Measurements from ENCODE around the gene SMIM35.

Gene SMIM35

DNA sequence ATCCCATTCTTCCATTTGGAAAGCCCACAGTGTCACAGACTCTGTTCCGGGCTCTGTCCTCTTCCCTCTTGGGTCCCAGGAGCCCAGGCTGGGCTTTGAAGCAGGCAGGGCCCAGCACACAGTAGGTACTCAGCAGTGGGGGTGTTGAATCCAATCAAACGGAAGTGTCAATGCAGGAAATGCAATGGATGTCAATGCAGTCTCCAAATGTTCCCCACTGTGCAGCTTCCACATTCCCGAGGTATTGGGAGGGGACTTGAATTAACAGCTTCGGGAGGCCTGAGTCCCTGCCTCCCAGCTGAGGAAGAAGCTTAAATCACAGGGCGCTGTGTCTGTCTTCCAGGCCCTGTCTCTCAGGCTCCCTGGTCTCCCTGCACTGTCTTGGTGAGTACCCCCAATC, 21.8 kb upstream of the SMIM35 start:
- DNase-seq: no peak

DNA sequence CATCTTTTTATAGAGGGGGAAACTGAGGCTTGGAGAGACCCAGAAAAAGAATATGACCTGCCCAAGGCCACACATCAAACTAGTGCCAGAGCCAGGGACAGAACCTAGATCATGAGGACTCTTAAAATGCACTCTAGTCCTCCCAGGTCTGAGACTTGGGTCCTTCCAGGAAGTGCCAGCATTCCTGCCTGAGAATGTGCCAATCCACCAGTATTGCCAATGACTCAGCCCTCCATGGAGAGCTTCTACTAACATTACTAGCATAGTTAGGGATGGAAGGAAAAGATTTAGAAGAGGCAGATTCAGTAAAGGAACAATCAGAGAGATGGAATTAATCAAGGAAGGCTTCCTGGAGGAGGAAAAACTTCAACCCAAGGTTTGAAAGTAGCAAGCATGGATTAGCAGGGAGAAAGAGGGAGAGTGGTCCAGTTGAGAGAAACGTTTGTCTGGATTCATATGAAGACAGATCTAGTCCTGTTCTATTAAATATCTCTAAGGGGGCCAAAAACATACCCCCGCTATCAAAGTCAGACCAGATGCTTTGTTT, 20.1 kb upstream of the SMIM35 start:
- DNase-seq: no peak

DNA sequence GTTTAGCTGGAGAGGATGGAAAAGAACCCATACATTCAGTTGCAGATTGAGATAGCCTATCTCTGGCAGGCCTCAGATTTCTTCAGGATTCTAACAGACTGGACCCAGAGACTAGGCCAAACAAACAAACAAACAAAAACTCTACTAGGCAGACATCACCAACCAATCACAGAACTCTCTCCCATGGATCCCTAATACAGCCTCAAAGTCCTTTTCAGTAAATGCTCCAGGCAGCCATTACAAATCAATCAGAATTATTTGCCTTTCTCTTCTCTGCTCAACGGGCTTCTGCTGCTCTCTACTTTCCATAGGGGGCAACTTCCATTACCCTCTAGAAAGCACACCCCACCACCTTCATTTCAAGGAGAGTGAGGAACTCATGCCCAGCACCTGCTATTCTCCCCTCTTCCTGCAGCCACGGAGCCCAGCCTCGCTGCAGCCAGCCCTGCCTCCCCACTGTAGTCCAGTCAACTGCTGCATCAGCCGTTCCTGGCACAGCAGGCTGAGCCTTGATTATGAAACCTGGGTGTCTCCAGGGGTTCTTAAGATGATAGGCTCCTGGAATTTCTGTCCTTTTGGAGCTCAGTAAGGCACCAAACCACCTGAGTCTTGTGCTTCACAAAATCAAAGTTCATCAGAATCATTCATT, 19.0 kb upstream of the SMIM35 start:
- DNase-seq: no peak

DNA sequence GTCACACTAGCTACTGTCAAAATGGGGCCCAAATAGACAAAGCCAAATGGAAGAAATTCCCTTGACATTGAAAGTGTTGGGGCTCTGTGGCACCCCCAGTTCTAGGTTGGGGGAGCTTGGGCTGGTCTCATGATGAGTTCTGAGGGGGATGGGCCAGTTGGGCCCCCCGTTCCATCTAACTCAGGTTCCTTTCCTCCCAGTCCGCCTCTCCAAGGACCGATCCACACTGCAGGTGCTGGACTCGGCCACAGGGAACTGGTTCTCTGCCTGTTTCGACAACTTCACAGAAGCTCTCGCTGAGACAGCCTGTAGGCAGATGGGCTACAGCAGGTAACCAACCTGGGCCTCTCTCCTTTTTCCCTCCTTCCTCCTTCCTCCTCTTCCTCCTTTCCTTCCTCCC, 17.7 kb upstream of the SMIM35 start:
- no peak for DNase-seq

DNA sequence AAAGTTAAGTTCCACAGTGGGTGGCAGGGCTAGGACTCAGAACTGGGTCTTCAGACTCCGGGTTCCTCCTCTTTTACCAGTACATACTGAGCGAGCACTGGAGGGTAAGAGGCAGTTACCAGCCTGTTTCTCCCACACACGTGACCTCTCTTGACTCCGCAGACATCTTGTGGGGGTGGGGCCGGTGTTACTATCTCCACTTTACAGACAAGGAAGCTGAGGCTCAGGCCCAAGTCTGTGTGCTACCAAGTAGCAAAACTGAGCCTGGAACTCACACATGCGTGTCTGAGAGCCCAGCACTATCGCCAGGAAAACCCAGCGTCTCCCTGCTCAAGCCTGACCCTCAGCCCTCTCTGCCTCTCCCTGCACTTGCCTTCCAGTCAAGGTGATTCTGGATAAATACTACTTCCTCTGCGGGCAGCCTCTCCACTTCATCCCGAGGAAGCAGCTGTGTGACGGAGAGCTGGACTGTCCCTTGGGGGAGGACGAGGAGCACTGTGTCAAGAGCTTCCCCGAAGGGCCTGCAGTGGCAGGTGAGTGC, 16.0 kb upstream of the SMIM35 start:
- no peak for DNase-seq

DNA sequence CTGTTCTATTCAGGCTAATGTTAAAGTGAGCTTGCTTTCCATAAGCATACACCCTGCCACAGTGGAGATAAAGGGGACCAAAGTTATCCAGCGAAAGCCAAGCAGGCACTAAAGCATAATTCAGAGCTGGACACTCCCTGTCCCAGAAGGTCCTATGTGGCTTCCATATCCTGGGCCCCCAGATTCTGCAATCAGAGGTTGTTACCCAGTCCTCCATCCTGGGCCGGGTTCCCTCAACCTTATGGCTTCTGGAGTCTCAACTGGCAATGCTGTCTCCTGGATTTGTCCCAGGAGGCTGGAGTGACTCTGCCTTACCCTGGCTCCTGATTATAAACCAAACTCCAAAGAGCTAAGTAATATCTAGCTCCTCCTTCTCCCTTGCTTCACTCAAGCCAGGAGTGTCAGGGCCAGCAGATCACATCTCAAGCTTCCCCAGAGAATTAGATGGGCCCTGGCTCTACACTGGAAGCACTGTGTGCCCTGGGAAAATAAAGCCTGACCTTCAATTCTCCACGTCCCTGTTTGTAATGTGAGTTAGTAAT, 14.0 kb upstream of the SMIM35 start:
- no peak for DNase-seq

DNA sequence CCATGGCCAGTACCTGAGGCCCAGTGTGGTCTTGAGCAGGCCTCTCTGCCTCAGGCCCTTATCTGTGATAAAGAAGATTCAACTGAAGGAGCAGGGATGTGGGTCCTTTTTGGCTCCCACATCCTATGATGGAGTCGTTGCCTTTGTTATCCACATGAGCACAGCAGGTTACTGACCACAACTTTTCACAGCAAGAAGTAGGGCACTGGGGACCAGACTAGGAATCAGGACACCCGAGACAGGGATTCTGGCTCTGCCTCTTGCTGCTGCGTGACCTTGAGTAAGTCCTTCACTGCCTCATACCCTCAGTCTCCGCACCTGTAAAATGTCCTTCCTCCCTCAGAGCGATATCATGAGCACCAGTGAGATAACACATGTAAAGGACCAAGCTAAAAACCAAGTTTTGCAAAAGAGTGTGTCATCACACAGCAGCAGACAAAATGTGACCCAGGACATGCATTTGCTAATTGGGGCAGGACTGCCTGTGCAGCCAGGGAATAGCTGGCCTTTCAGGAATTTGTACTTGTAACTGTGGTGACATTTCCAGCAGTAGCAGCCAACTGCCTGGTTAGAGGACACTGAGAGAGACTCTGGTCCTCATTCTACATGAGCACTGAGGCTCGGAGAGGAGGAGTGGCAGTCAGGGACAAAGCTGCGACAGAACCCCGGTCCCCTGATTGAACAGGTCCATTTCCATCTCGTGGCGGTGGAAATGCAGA, 13.2 kb upstream of the SMIM35 start:
- no peak for DNase-seq

DNA sequence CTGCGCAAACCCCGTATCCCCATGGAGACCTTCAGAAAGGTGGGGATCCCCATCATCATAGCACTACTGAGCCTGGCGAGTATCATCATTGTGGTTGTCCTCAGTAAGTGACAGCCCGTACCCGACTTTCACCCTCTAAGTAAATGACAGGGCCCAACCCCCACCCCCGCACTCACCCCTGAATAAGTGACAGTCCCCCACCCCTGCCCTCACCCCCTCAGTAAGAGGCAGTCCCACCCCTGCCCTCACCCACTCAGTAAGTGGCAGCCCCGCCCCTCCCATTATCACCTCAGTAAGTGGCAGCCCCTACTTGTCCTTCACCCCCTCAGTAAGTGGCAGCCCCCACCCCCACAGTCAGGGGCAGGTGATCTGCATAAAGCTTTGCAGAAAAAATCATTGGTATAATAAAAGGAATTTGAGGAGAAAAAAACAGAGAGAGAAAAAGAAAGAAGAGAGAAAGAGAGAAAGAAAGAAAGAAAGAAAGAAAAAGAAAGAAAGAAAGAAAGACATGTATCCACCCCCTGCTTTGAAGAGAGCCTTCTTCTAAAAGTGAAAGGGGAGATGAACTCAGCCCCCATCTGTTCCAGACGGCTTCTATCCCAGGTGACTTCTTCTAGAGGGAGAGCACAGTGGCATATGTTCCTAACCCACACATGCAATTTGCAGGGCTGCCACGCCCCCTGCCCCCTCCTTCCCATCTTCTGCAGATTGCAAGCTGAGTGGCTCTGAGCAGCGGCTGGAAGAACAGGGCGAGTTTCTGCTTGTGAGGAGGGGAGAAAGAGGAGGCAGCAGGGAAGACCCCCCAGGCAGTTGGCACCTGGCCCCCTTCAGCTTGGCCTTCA, 12.5 kb upstream of the SMIM35 start:
- no peak for DNase-seq

DNA sequence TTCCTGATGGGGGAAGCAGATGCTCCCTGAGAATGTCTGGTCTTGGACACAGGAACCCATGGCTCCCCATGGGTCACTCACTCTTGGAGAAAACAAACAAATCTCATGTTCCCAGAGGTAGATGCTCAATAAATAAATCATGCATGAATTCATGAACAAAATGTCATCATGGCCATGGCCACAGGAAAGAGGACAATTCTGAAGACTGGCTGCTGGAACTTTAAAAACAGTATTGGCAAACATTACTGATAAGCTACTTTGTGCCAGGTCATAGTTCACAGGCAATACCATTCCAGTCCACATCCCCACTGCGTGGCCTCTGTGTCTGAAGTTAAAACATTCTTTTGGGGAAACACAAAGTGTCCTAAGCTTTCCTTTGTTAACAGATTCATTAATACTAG, 9.2 kb upstream of the SMIM35 start:
- no peak for DNase-seq

DNA sequence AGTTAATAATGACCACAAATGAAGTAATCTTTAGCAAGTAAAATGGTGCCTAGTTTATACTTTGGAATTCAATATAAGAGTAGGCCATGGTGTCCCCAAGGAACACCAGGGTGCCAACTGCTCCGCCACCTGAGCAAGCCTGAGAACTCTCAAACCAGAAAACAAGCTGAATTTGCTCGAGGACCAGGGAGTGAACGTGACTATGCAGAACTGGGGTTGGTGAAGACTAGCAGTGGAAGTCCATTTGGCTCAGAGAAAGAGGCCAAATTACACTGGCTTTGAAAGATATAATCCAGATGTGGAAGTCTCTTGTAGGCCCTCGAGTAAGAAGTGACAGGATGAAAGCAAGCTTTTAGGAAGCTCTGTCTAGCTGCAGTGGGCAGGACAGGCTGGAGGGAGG, 8.7 kb upstream of the SMIM35 start:
- DNase-seq: no peak

DNA sequence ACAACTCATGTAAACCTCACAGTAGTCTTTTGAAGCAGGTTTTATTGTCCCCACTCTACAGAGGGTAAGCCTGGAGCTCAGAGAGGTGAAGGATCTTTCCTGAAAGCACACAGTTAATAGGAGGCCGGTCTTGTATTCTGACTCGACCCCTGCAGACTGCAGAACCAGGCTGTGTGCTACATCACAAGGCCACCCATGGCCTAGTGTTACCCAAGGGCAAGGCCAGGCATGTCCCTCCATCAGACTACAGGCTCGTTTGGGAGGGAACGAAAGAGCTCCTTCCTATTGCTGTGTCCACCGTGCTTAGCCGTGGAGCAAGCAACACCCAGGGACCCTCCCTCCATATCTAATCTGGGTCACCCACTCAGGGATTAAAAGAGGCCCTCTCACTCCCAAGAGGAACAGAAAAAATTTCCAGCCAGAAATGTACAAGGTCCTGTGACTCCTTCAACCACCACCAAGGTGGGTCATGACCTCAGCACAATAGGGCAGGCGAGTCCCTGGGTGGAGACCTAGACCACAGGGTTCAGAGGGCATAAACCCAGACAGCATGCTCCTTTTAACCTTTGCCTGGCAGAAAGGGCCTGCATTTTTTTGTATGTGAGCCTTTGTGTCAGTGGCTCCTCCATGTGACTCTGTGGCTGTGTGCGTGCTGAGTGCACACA, 6.3 kb upstream of the SMIM35 start:
- DNase-seq: no peak

DNA sequence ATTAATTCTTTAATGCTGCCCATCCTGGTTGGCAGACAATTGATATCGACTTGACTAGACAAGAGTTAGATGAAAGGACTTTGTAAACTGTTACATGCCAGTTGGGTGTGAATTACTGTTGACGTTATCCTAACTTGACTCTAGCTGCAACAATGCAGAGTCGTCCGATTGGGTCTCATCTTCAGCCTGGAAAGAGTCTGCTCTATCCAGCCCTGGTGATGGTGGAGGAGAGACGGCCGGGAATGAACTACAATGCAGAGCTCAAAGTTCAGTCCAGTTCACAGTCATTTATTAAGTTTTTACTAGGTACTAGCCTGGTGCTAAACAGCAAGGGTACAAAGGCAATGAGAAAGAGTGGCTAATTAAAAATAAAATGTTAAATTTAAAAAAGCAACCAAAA, 4.9 kb upstream of the SMIM35 start:
- DNase-seq: no peak

DNA sequence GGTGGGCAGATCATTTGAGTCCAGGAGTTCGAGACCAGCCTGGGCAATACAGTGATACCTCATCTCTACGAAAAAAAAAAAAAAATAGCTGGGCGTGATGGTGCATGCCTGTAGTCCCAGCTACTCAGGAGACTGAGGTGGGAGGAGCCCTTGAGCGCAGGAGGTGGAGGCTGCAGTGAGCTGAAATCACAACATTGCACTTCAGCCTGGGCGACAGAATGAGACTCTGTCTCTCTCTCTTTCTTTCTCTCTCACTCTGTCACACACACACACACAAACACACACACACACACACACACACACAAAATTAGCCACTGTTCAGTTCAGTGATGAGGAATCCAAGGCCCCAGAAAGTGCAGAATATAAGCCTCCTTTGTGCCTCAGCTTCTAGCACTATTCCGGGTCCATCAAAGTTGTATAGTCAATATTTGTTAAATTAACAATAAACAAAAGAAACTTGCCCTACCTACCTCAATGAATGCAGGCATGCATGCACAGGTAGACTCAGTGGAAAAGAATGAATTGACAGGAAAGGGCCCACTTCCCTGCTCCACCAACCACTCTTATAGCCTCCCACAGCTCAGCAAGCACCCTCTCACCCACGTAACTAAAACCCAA, 3.9 kb upstream of the SMIM35 start:
- no peak for DNase-seq

DNA sequence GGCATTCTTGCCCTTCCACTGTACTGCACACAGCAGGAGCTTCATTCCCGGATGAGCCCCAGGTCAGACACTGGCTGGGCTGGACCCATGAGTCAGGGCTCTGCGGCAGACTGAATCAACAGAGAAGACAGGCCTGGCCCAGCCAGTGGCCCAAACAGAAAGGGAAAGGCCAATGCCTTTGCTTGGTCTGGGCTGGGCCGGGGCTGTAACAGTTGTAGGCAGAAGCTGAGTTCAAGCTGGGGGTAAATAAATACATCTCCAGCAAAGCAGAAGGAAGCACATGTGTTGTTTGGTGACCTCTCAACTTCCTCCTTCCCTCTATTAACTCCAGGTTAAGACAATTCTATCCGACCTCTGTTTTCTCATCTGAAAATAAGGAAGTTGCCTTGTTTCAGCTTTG, 1.8 kb upstream of the SMIM35 start:
- DNase-seq: peak; percentile 7

DNA sequence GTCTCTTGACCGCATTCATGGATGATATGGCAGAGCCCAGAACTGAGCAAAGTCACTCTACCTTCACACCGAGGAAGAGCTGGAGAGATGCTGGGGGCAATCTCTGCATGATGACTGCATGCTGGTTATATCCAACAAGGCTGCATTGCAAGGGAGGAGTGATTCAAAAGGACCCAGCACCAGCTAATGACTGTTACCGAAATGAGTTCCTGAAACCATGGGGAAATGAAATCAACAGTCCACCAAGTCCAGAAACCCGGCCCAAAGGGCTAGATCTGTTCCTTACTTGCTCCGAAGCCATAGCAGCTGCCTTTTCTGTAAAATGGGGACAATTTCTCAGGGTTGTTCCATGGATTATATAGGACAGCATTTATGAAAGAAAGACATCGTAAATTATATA, 1.2 kb upstream of the SMIM35 start:
- DNase-seq: no peak

DNA sequence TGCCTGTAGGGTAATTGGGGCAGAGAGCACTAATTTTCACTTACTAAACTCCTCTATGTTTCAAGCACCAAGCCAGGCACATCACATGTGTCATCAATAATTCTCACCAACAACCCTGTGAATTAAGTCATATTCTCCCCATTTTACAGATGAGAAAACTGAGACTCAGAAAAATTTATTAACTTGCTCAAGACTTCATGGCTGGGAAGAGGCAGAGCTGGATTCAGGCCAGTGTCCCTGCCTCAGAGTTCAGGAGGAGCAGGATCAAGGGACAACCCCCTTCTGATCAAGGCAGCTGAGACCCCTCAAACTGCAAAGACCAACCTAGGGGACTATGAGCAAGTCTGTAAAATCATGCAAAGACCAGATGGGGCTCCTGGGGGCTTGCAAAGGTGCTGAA, 2.1 kb downstream of the SMIM35 start:
- DNase-seq: no peak

DNA sequence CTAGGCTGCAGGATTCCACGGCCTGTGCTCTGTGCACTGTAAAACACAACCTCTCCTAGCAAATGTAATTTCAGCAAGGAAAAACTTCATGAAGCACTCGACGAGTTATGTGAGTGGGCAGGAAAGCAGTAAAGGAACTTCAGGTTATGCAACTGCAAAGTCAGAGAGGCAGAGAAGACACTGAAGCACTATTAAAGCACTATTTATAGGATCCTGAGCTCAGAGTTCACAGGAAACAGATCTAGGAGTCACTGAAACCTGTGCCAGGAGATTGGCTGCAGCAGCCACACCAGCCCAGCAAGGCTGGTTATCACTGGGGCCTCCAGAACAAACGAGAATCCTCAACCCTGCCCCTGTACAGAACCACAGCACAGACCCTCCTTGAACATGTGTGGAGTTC, 2.5 kb downstream of the SMIM35 start:
- no peak for DNase-seq

DNA sequence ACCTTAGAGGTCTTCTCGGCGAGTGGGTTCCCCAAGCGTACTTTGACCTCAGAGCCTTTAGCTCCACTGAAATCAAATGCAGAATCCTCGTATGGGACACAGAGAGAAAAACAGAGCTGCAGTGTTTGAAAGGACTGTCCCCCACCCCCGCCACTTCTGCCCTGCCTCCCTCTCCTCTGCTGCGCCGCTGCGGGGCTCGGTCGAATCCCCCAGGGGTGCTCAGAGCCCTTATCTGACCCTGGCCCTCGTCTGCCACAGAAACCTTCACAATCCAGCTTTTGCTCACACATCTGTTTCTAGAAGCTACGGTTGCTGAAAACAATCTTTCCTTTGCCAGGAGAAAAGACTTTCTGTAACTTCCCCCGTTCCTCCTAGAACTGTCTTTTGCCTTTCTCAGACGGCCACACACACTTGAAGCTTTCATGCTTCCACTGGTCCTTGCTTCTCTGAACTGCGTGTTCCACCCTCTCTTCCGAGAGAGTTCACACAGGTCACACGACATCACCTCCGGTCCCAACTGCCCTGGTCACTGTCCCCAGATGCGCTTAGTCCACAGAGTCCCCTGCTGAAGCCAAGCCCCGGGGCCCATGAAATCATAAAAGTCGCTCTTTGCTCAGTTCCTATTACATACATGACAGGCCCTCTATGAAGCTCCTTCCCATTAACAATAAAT, 3.7 kb downstream of the SMIM35 start:
- no peak for DNase-seq

DNA sequence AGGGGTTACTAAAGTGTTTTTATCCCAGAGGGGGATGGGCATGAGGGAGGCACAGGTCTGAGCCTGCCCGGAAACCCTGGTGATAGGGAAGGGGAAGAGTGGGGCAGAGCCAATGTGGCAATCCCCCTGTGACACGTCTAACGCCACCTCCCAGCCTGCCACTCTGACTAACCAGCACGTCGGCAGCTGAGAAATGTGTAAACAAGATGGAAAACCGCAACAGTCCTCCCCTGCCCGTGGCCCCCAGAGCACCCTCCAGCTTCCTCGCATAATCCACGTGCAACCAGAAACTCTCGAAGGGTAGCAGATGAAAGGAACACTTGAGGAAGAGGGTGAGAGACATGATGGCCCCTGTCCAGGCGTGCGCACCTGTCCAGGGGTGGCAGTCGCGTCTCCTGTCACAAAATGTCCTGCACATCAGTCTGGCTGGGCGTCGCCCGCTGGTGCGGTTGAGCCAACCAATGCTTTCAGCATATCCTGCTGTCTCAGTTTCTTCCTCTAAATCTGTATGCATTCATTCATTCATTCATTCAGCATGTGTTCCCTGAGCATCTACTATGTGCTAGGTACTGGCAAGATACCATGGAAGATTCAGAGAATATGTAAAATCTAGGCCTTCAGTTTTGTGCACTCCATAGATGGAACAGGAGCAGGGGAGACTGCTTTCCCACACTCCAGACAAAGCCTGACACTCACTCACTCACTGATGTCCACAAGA, 5.4 kb downstream of the SMIM35 start:
- DNase-seq: no peak

DNA sequence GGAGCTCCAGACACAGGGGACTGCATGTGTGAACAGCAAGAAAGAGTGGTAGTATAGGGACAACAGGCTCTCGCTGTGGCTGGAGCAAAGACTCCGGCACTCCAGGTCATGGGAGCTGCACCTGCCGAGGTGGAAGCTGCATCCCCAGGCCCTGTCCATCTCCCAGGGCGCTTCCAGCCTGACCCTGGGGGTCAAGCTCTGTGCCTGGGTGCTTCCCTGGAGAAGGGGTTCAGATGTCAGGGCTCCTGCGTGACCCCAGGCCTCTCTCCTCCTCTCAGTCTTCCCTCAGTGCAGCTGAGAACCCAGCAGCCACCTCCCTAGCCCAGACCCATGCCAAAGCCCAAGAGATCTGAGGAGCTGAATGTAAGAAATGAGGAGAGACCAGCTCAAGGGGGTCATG, 6.5 kb downstream of the SMIM35 start:
- DNase-seq: no peak

DNA sequence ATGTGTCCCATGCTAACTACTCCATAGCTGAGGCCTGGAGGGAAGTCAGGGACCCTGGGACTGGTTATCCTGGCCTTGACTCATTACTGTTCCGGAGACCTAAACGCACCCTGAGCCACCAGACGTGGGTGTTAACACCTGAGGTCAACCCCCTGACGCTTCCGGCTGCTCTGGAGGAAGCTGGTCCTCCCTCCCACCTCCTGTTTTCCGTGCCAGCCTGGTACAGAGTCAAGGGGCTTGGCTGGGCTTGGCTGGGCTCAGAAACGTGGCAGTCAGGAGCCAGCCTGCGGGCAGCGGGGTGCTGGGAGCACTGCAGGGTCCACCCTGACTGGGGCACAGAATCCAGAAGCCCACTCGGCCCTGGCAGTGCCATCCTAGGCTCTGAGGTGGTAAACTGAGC, 7.3 kb downstream of the SMIM35 start:
- peak; percentile 25 for DNase-seq

All from CD4-positive, alpha-beta T cell treated with Interleukin-21 for 1 hour (primary cell).